DMS 273 treated with DMSO at 0.1 percent for 48 hours (cell line): ENCODE data around the gene IFI30.
A peak's percentile ranks its signal among the peaks of the same experiment; 100 is the strongest.

Source experiments
- DNase-seq: peaks from one replicate; lab custom pipeline; 2025; lab: John Stamatoyannopoulos, UW

IFI30 gene

GRCh38 chr19:18171605-18172327 is 1.8 kb upstream of the IFI30 start:
- no peak for DNase-seq

GRCh38 chr19:18172331-18173053 is 1.1 kb upstream of the IFI30 start:
- DNase-seq, result no peak

GRCh38 chr19:18173054-18173571 is 500 bp upstream of the IFI30 start:
- no peak for DNase-seq

GRCh38 chr19:18174983-18175382 is 1.4 kb downstream of the IFI30 start:
- no peak for DNase-seq

GRCh38 chr19:18176367-18177310 is 3.0 kb downstream of the IFI30 start:
- DNase-seq, result no peak

- no peak for DNase-seq
Observed at GRCh38 chr19:18179957-18180356, 6.3 kb downstream of the IFI30 start.

- DNase-seq, result no peak
Observed at GRCh38 chr19:18183529-18183928, 9.9 kb downstream of the IFI30 start.

- no peak for DNase-seq
Observed at GRCh38 chr19:18185538-18185937, 11.9 kb downstream of the IFI30 start.

GRCh38 chr19:18190278-18190677 is 16.7 kb downstream of the IFI30 start:
- no peak for DNase-seq

- DNase-seq, result no peak
Observed at GRCh38 chr19:18191640-18192062, 18.0 kb downstream of the IFI30 start.

GRCh38 chr19:18192673-18193387 is 19.2 kb downstream of the IFI30 start, which contains the start of gene MPV17L2:
Gene MPV17L2, plus strand, starts transcription at chr19:18193218. Its CDS starts 64 bp downstream, at chr19:18193282.
- peak; percentile 99 for DNase-seq

- no peak for DNase-seq
Observed at GRCh38 chr19:18193388-18194180, 20.0 kb downstream of the IFI30 start.

GRCh38 chr19:18194181-18194530 is 20.5 kb downstream of the IFI30 start:
- DNase-seq, result no peak

- no peak for DNase-seq
Observed at GRCh38 chr19:18194554-18195238, 21.1 kb downstream of the IFI30 start.

- no peak for DNase-seq
Observed at GRCh38 chr19:18196511-18196845, 22.9 kb downstream of the IFI30 start.

GRCh38 chr19:18197306-18197705 is 23.7 kb downstream of the IFI30 start:
- DNase-seq, result no peak

- no peak for DNase-seq
Observed at GRCh38 chr19:18197941-18198340, 24.3 kb downstream of the IFI30 start.

GRCh38 chr19:18198374-18198773 is 24.8 kb downstream of the IFI30 start:
- DNase-seq, result no peak

GRCh38 chr19:18202397-18202777 is 28.8 kb downstream of the IFI30 start:
- DNase-seq, result no peak

GRCh38 chr19:18202778-18203407 is 29.3 kb downstream of the IFI30 start:
- DNase-seq, result no peak
